Endothelial cell of umbilical vein (primary cell): ENCODE results near the gene TEK. TPM values are rescaled to one million over a fixed set of nuclear protein-coding genes. Genes with fewer than 3 reads are reported as not detected.
A peak's percentile ranks its signal among the peaks of the same experiment; 100 is the strongest.

Experiments
- BruUV-seq: library from RNA; stranded (reverse); fragments of 400-500 nt; replicated peaks from 2 replicates; lab custom pipeline; 2021; lab: Mats Ljungman, UMichigan
- CTCF ChIA-PET: fragments of 300-600, 350-600 bp; sonication (Branson Sonifier 250); formaldehyde crosslinking; loops from one replicate; lab custom pipeline; 2021; ENCODE audit warnings: antibody characterized with exemption, inconsistent platforms; lab: Charles Lee
- POLR2A ChIA-PET: fragments of 300-600, 350-600 bp; sonication (Branson Sonifier 250); formaldehyde crosslinking; loops from one replicate; lab custom pipeline; 2021; ENCODE audit warnings: antibody characterized with exemption, inconsistent platforms; lab: Charles Lee
- DNase-seq: peaks from one replicate; pipeline ENCODE4 v3.0.0-alpha.2; 2011; ENCODE audit warnings: low read depth, low spot score
- FAIRE-seq: peaks from 2 replicates; lab custom pipeline; 2011; peaks lifted over from hg19 to GRCh38; lab: Jason Lieb, UNC
- H2AFZ ChIP-seq: 2 replicates; pipeline ENCODE4 v1.6.0; 2012; ENCODE audit warnings: low read depth, low read length, control low read depth, inconsistent platforms
- H3K27ac ChIP-seq: 2 replicates; pipeline ENCODE4 v1.5.1; 2011; ENCODE audit warnings: low read depth, mild to moderate bottlenecking, control low read depth, low read length, moderate library complexity; ENCODE audit not compliant: insufficient read depth
- H3K27me3 ChIP-seq, 2 experiments: 2 replicates each; pipeline versions ENCODE4 v1.6.0 to v1.6.1; 2011; ENCODE audit warnings: low read length in 2 of 2, mixed read lengths in 1 of 2; ENCODE audit not compliant: control insufficient read depth in 2 of 2, insufficient read depth in 2 of 2
- H3K36me3 ChIP-seq, 2 experiments: 2 replicates in 1 of 2; 3 replicates in 1 of 2; pipeline ENCODE4 v1.5.1; 2011; ENCODE audit warnings: low read length in 2 of 2, mild to moderate bottlenecking in 1 of 2, moderate library complexity in 1 of 2; ENCODE audit not compliant: control insufficient read depth in 2 of 2, insufficient read depth in 2 of 2; ENCODE audit errors: extremely low read depth in 1 of 2
- H3K4me1 ChIP-seq: 3 replicates; pipeline ENCODE4 v1.5.1; 2011; ENCODE audit warnings: mild to moderate bottlenecking, low read length; ENCODE audit not compliant: control insufficient read depth, insufficient read depth; ENCODE audit errors: extremely low read depth
- H3K4me2 ChIP-seq: 2 replicates; pipeline ENCODE4 v1.6.1; 2011; ENCODE audit warnings: low read length, control low read depth, mixed read lengths; ENCODE audit not compliant: insufficient read depth
- H3K4me3 ChIP-seq, 3 experiments: fragments of 200-600 bp in 1 of 3; sonication (generic), shearing (Covaris generic) in 1 of 3; replicated peaks in 1 of 3; 2 replicates each; pipeline ENCODE4 v1.5.1; 2011 to 2016; ENCODE audit warnings: control low read depth in 3 of 3, low read length in 3 of 3, mild to moderate bottlenecking in 2 of 3, inconsistent platforms in 1 of 3, low read depth in 1 of 3, moderate library complexity in 1 of 3; ENCODE audit not compliant: insufficient read depth in 1 of 3
- H3K79me2 ChIP-seq: 2 replicates; pipeline ENCODE4 v1.6.0; 2012; ENCODE audit warnings: low read length, inconsistent platforms; ENCODE audit not compliant: control insufficient read depth, insufficient read depth
- H3K9ac ChIP-seq: replicated peaks from 2 replicates; pipeline ENCODE3; 2011; ENCODE audit warnings: low read length, control low read depth; ENCODE audit not compliant: insufficient read depth; ENCODE audit errors: extremely low read depth
- H3K9me1 ChIP-seq: replicated peaks from 3 replicates; pipeline ENCODE4 v1.6.0; 2011; ENCODE audit warnings: mild to moderate bottlenecking, low read length; ENCODE audit not compliant: control insufficient read depth, insufficient read depth; ENCODE audit errors: extremely low read depth
- H3K9me3 ChIP-seq: replicated peaks from 2 replicates; pipeline ENCODE4 v1.5.1; 2012; ENCODE audit warnings: low read length, inconsistent platforms; ENCODE audit not compliant: control insufficient read depth, insufficient read depth
- H4K20me1 ChIP-seq: replicated peaks from 2 replicates; pipeline ENCODE3; 2011; ENCODE audit warnings: mild to moderate bottlenecking, low read length; ENCODE audit not compliant: control insufficient read depth, insufficient read depth; ENCODE audit errors: extremely low read depth
- CTCF ChIP-seq, 2 donors: IDR thresholded peaks; 1 replicate in 1 of 2; 2 replicates in 1 of 2; pipeline ENCODE4 v1.5.1; 2011; ENCODE audit warnings: low read length in 2 of 2, mild to moderate bottlenecking in 2 of 2, moderate library complexity in 2 of 2, control low read depth in 1 of 2, inconsistent platforms in 1 of 2, low read depth in 1 of 2; ENCODE audit not compliant: insufficient read depth in 1 of 2; ENCODE audit errors: extremely low read depth in 1 of 2
- GATA2 ChIP-seq: IDR thresholded peaks from 2 replicates; pipeline ENCODE4 v1.7.0; 2011; ENCODE audit warnings: low read depth, mild to moderate bottlenecking, moderate library complexity, mixed read lengths, low read length; ENCODE audit not compliant: insufficient read length, insufficient read depth
- MAX ChIP-seq: IDR thresholded peaks from 2 replicates; pipeline ENCODE4 v1.6.1; 2011; ENCODE audit not compliant: insufficient read depth, insufficient read length
- dilution Hi-C: fragments of 300-500 bp; cut with MboI; formaldehyde crosslinking; loops from one replicate; pipeline ENCODE4 v1.15.0; 2019; ENCODE audit warnings: low sequenced_read_pairs; ENCODE audit not compliant: extremely low pct_ligation_motif_present
- intact Hi-C: fragments of 100-400 bp; cut with micrococcal nuclease; formaldehyde crosslinking; loops from one replicate; pipeline ENCODE4 v1.10.0; 2022
- polyA plus RNA-seq, 4 experiments: library from polyadenylated mRNA; depleted of rRNA in 3 of 4; stranded (reverse) in 3 of 4; unstranded in 1 of 4; fragments of >200 nt; gene quantifications; 2 replicates each; pipeline versions ENCODE4 v1.2.1 to v1.2.3, GENCODE V29; 2011 to 2012; ENCODE audit warnings: missing spikeins in 1 of 4
- total RNA-seq: library from RNA; stranded (reverse); gene quantifications from 2 replicates; pipeline ENCODE4 v1.2.3, GENCODE V29; 2021

TEK gene
- total and polyA plus RNA-seq, 2 donors (not counting 3 experiments of a cell fraction or from before 2014, with no cell fraction given), result 26.9 to 44.1 TPM

GRCh38 chr9:27189426-27189825 lies 80.4 kb downstream of the TEK start:
- no peak for FAIRE-seq
- no peaks in the 10 kb centered on the region for H3K27me3 ChIP-seq

More at GRCh38 chr9:27189426-27189825, 80.4 kb downstream of the TEK start:
- Histone ChIP-seq H3K9me3 (no peaks in the 10 kb centered on the region), H3K79me2 (no peaks in the 10 kb centered on the region), H3K4me2 (no peak overlapping the region), H3K4me3 (no peak overlapping the region), H3K9me1 (no peaks in the 10 kb centered on the region), H3K4me1 (peaks cover 34% of the 10 kb centered on the region), H2AFZ (no peak overlapping the region), H3K36me3 (peaks cover 0 to 4% of the 10 kb centered on the region in 2 experiments), H3K9ac (no peak overlapping the region), H3K27ac (no peak overlapping the region), H4K20me1 (no peaks in the 10 kb centered on the region)
- POLR2A ChIA-PET, result no interaction called here
- TF ChIP-seq MAX (no peak), CTCF (IDR thresholded peaks at IDR 0.05; ENCODE audit: extremely low read depth in 1 of 2, insufficient read depth in 1 of 2, low read depth in 1 of 2, low read length in 2 of 2) (no peak), GATA2 (peak; percentile 21)
- dilution Hi-C loops (no loop called here), intact Hi-C loops (no loop called here)
- DNase-seq, result no peak
- CTCF ChIA-PET, result interaction anchor here (1.4 kb wide), 1 partner anchor 35 kb away, joined by 3 read pairs; no protein-coding TSS in a partner anchor
- no TSS peak for BruUV-seq
